Measurements from ENCODE around the gene INPP4B.

DNA sequence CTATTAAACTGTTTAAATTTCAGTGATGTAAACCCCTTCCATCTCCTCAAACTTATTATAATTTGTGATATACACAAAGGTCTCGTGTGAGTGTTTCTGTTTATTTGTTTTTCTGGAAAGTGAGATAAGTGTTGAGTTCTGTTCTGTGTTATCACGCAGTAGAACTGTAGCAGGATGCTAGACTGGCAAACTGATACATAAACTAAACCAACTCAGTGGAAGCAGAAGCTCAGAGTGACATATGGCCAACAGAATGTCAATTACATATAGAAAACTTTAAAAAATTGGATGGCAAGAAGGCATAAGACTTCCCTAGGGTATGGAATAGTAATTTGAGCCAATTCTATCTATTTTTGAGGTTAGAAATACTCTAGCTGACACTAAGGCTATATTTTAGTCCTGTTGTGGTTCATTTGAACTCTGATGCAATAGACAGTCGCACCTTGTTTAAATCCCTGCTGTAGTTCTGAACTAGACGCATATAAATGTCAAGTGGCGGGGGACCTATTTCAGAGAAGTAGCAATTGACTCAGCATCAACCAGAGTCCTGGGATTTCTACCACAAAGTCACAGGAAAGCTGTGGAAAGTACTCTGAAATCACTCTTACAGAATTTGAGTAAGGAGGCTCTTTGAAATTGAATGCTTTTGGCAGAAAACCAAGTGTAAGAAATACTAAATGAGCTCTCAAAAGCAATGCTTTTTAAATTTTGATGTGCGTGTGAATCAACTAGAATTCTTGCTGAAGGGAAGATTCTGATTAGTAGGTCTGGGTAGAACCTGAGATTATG, 294.4 kb downstream of the INPP4B start:
- TF ChIP-seq POLR2A (IDR thresholded peaks at IDR 0.05) (no peak), CTCF (IDR thresholded peaks at IDR 0.05) (no peak)

All from body of pancreas (tissue), 4 donors.